AG09309 (cell line): ENCODE results near the gene SMIM45.

Source experiments
- DNase-seq: peaks from one replicate; pipeline ENCODE4 v3.0.0-alpha.2; 2010; ENCODE audit warnings: low read depth
- H3K4me3 ChIP-seq: 2 replicates; pipeline ENCODE4 v1.5.1; 2011; ENCODE audit warnings: mild to moderate bottlenecking, low read depth, low read length, moderate library complexity; ENCODE audit not compliant: control insufficient read depth
- TF ChIP-seq, protein P1 (sequence below): IDR thresholded peaks from 2 replicates; pipeline ENCODE4 v1.5.1; 2011; ENCODE audit warnings: mild to moderate bottlenecking, low read depth, low read length, inconsistent platforms; ENCODE audit not compliant: insufficient read depth, control insufficient read depth; ENCODE audit errors: missing control alignments

SMIM45 gene

DNA sequence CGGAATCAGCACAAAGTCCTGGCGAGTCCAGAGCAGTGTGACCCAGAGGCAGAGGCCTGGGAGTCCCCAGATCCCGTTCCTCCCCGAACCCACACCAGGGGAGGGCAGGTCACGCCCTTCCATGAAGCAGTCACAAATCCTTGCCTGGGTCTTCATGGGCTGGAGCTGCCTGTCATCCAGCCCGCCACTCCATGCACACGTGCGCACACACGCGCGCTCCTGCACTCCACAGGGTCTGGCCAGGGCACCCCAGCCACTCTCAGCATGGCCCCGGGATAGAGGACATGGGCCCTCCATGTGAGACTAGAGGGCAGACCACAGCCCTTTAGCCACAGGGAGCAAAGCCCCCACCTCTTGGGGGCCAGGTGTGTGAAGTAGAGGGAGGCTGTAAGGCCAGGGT is 19.6 kb upstream of the SMIM45 start:
- DNase-seq = no peak
- TF ChIP-seq, protein P1, sequence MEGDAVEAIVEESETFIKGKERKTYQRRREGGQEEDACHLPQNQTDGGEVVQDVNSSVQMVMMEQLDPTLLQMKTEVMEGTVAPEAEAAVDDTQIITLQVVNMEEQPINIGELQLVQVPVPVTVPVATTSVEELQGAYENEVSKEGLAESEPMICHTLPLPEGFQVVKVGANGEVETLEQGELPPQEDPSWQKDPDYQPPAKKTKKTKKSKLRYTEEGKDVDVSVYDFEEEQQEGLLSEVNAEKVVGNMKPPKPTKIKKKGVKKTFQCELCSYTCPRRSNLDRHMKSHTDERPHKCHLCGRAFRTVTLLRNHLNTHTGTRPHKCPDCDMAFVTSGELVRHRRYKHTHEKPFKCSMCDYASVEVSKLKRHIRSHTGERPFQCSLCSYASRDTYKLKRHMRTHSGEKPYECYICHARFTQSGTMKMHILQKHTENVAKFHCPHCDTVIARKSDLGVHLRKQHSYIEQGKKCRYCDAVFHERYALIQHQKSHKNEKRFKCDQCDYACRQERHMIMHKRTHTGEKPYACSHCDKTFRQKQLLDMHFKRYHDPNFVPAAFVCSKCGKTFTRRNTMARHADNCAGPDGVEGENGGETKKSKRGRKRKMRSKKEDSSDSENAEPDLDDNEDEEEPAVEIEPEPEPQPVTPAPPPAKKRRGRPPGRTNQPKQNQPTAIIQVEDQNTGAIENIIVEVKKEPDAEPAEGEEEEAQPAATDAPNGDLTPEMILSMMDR = no peak
- no peak overlapping the region for H3K4me3 ChIP-seq

DNA sequence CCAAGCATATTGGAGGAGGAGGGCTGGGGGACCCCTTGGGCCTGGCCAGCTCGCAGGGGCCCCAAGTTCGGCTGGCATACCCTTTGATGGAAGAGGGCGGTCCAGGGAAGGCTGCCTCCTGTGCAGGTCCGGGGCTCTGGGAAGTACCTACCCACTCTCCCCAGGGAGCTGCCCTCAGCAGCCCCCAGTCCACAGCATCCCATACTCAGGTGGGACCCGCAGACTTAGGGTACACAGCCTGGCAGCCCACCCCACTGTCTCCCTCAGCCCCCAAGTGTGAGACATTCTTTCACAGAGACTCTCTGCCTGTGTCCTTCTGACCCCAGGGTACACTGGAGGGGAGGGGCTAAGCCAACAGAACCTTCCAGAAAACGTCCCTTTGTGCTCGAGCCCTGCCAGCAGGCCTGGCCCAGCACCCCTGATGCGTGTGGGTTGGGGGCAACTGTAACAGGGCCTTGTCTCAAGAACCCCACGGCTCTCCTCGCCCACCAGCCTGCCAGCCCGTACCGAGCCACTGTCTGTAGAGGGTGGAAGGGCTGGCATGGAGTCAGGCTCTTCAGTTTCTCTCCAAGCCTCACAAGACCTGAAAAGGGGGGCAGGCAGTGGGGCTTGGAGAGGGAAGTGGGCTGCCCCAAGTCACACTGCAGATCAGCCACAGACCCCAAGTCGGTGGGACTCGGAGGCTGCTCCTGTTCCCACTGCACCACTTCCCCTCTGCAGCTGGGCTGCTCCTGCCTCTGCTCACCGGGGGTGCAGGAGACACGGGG is 18.4 kb upstream of the SMIM45 start:
- no peak overlapping the region for H3K4me3 ChIP-seq
- TF ChIP-seq, protein P1 = no peak
- no peak for DNase-seq

DNA sequence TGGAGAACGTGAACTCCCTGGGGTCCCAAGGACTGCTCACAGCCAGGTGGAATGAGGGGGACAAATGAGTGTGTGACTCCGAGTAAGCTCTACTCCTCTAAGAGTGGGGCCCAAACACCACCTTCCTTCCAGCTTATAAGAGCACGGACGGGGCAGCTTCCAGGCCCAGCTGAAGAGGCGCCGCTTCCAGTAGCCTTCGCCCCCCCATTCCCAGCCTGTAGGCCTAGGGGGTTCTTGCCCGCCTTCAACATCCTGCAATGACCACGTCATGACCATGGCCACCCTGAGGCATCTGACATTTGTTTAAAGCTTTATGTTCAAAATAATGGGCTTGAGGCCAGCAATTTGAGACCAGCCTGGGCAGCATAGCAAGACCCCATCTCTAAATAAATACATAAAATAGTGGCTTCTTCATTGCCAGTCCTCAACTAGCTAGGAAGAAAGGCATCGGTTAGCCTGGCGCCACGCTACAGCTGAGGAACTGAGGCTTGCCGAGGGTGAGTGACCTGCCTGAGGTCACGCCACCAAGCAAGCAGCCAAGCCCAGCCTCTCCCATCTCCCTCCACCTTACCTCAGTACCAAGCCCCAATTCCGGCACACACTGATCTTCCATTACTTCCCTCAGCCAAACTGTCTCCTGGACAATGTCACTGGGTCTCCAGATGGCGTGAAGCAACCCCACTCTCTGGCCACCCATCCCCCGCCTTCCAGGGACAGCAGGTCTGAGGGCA is 17.5 kb upstream of the SMIM45 start:
- TF ChIP-seq, protein P1 = no peak
- no peak for DNase-seq
- H3K4me3 ChIP-seq = no peak overlapping the region

DNA sequence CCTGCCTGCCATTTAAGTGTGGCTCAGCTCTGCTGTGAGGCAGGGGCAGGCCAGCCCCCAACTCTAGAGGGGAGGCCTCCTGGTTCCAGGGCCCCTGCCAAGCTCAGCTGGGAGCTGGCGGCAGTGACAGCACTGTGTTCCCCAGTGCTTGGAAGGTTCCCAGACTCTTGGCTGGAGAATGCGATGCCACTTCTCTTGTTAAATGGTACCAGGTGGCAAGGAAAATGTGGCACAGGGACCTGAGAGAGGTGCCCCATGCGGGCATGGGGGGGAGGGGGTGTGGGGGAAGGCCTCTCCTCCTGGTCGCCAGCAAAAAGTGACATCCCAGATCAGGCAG is 17.0 kb upstream of the SMIM45 start:
- no peak overlapping the region for H3K4me3 ChIP-seq
- no peak for DNase-seq
- TF ChIP-seq, protein P1 = no peak

DNA sequence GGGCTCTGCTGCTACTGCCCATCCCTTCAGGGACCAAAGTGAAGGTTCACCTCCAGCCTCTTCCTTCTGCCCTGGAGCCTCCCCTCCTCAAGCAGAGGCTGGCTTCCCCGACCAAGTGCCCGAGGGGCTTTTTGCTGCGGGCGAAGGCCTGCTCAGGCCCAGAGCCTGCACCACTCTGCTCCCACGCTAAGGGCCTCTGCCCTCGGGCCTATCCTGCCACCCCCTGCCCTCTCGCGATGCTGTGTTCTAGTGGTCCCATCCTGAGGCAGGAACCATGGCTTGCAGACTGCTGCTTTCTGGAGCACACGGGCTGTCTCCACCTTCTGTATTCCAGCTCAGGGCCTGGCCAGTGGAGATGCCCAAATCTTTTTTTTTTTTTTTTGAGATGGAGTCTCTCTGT is 16.4 kb upstream of the SMIM45 start:
- no peak overlapping the region for H3K4me3 ChIP-seq
- TF ChIP-seq, protein P1 = no peak
- no peak for DNase-seq

DNA sequence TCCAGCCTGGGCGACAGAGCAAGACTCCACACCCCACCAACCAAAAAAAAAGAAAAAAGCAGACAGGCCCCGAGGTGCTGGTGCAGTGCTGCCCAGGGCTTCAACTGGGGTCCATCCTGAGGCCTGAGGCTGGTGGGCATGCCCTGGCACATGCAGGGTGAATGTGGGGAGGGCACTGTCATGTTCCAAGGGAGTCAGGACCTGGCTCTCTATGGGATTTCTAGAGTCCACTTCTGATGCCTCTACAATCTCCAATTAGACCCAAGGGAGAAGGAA is 15.1 kb upstream of the SMIM45 start:
- no peak overlapping the region for H3K4me3 ChIP-seq
- DNase-seq = no peak
- TF ChIP-seq, protein P1 = no peak
